Measurements from ENCODE around the gene MMP25. TPM values are rescaled to one million over a fixed set of nuclear protein-coding genes. Genes with fewer than 3 reads are reported as not detected.
A peak's percentile ranks its signal among the peaks of the same experiment; 100 is the strongest.
"Not testable (repeated sequence)": the region's sequence is repeated elsewhere in the genome, so short reads cannot be mapped to it uniquely, and the experiment has no call there.

MMP25 gene
- total RNA-seq, 2 experiments from 2014 or later = 0.42 to 0.80 TPM

GRCh38 chr16:3070608-3071111 is 24.3 kb downstream of the MMP25 start:
- Histone ChIP-seq H3K27ac (ENCODE audit: low read depth in 1 of 2, low read length in 2 of 2) (no peak overlapping the region), H3K4me3 (ENCODE audit: low read length) (no peak overlapping the region), H3K4me1 (ENCODE audit: insufficient read depth, low read length) (peaks cover 87% of the 10 kb centered on the region), H3K36me3 (ENCODE audit: insufficient read depth, low read length) (peaks cover 35% of the 10 kb centered on the region), H3K9me3 (ENCODE audit: control insufficient read depth in 1 of 2, insufficient read depth in 1 of 2, low read length in 2 of 2) (no peaks in the 10 kb centered on the region), H3K27me3 (ENCODE audit: control insufficient read depth in 1 of 2, insufficient read depth in 2 of 2, low read length in 2 of 2) (no peaks in the 10 kb centered on the region)
- Mint-ChIP-seq H3K27me3 (no peaks in the 10 kb centered on the region), H3K4me3 (peak overlapping the region; percentile 70), H3K27ac (peak overlapping the region; percentile 88), H3K4me1 (ENCODE audit: low read depth) (peaks cover 78% of the 10 kb centered on the region), H3K36me3 (ENCODE audit: low read depth) (peaks cover 48% of the 10 kb centered on the region), H3K9me3 (no peaks in the 10 kb centered on the region)
- no peak for DNase-seq
- no peak for ATAC-seq (ENCODE audit: poor library complexity)
- intact Hi-C loops (cut with DNase I, micrococcal nuclease) = no loop called here
- ChIA-PET CTCF (interaction anchor here (0.9 kb wide), 1 partner anchor 59 kb away, joined by 5 read pairs; no protein-coding TSS in a partner anchor), POLR2A (interaction anchor here (1.0 to 2.4 kb wide), 8 partner anchors 10 to 100 kb away, joined by 3 to 14 read pairs (median 4); partner anchors contain the start of genes ZNF213 and ZSCAN10)
- no peak for TF ChIP-seq CTCF (IDR thresholded peaks at IDR 0.05)

GRCh38 chr16:3071655-3072054 is 25.3 kb downstream of the MMP25 start:
- H3K4me1 Mint-ChIP-seq (ENCODE audit: low read depth) = peaks cover 86% of the 10 kb centered on the region
- H3K36me3 Mint-ChIP-seq (ENCODE audit: low read depth) = peaks cover 38% of the 10 kb centered on the region
- peaks cover 31% of the 10 kb centered on the region for H3K36me3 ChIP-seq (ENCODE audit: insufficient read depth, low read length)
- H3K4me1 ChIP-seq (ENCODE audit: insufficient read depth, low read length) = peaks cover 97% of the 10 kb centered on the region
- TF ChIP-seq CTCF (IDR thresholded peaks at IDR 0.05) = no peak
- no peaks in the 10 kb centered on the region for H3K27me3 ChIP-seq (ENCODE audit: control insufficient read depth in 1 of 2, insufficient read depth in 2 of 2, low read length in 2 of 2)
- no peaks in the 10 kb centered on the region for H3K9me3 Mint-ChIP-seq
- H3K4me3 Mint-ChIP-seq = peak overlapping the region; percentile 80
- peak overlapping the region in 1 of 2 donors; percentile 29 for H3K27ac ChIP-seq (ENCODE audit: low read depth in 1 of 2, low read length in 2 of 2)
- no peak for DNase-seq
- no peak overlapping the region for H3K4me3 ChIP-seq (ENCODE audit: low read length)
- no peaks in the 10 kb centered on the region for H3K9me3 ChIP-seq (ENCODE audit: control insufficient read depth in 1 of 2, insufficient read depth in 1 of 2, low read length in 2 of 2)
- ATAC-seq (ENCODE audit: poor library complexity) = no peak
- intact Hi-C loops (cut with DNase I, micrococcal nuclease) = no loop called here
- CTCF ChIA-PET = interaction anchor here (0.9 kb wide), 1 partner anchor 12 kb away, joined by 3 read pairs; no protein-coding TSS in a partner anchor
- POLR2A ChIA-PET = interaction anchor here (1.1 to 2.4 kb wide), 4 partner anchors 12 to 63 kb away, joined by 3 to 14 read pairs (median 8); partner anchors contain the start of genes ZNF213 and ZSCAN10
- H3K27me3 Mint-ChIP-seq = no peaks in the 10 kb centered on the region
- H3K27ac Mint-ChIP-seq = peak overlapping the region; percentile 88

GRCh38 chr16:3072148-3072547 is 25.8 kb downstream of the MMP25 start:
- not testable (repeated sequence) for ATAC-seq (ENCODE audit: poor library complexity)

GRCh38 chr16:3072576-3073263 is 26.4 kb downstream of the MMP25 start:
- H3K36me3 Mint-ChIP-seq (ENCODE audit: low read depth) = peaks cover 27% of the 10 kb centered on the region
- peaks cover 99% of the 10 kb centered on the region for H3K4me1 ChIP-seq (ENCODE audit: insufficient read depth, low read length)

More at GRCh38 chr16:3072148-3072547, 25.8 kb downstream of the MMP25 start:
- peak in 3 of 14 experiments; percentile 41 to 43 (median 42) for DNase-seq
- H3K4me3 Mint-ChIP-seq = peak overlapping the region; percentile 80
- peak overlapping the region; percentile 88 for H3K27ac Mint-ChIP-seq
- H3K27me3 ChIP-seq (ENCODE audit: control insufficient read depth in 1 of 2, insufficient read depth in 2 of 2, low read length in 2 of 2); H3K27ac ChIP-seq (ENCODE audit: low read depth in 1 of 2, low read length in 2 of 2); H3K27me3 Mint-ChIP-seq; H3K4me3 ChIP-seq (ENCODE audit: low read length); intact Hi-C loops (cut with DNase I, micrococcal nuclease); H3K9me3 Mint-ChIP-seq; H3K9me3 ChIP-seq (ENCODE audit: control insufficient read depth in 1 of 2, insufficient read depth in 1 of 2, low read length in 2 of 2): not testable (repeated sequence)
- ChIA-PET POLR2A (interaction anchor here (2.2 to 2.4 kb wide), 2 partner anchors 27 to 57 kb away, joined by 6 to 11 read pairs; partner anchors contain the start of gene ZSCAN10), CTCF (interaction anchor here (0.9 kb wide), 1 partner anchor 12 kb away, joined by 3 read pairs; no protein-coding TSS in a partner anchor)
- H3K4me1 Mint-ChIP-seq (ENCODE audit: low read depth) = peaks cover 89% of the 10 kb centered on the region
- Histone ChIP-seq H3K4me1 (ENCODE audit: insufficient read depth, low read length) (peaks cover 99% of the 10 kb centered on the region), H3K36me3 (ENCODE audit: insufficient read depth, low read length) (peaks cover 29% of the 10 kb centered on the region)
- peaks cover 33% of the 10 kb centered on the region for H3K36me3 Mint-ChIP-seq (ENCODE audit: low read depth)

More at GRCh38 chr16:3072576-3073263, 26.4 kb downstream of the MMP25 start:
- H3K27me3 Mint-ChIP-seq; H3K9me3 Mint-ChIP-seq; H3K4me3 ChIP-seq (ENCODE audit: low read length); H3K9me3 ChIP-seq (ENCODE audit: control insufficient read depth in 1 of 2, insufficient read depth in 1 of 2, low read length in 2 of 2); H3K27me3 ChIP-seq (ENCODE audit: control insufficient read depth in 1 of 2, insufficient read depth in 2 of 2, low read length in 2 of 2); intact Hi-C loops (cut with DNase I, micrococcal nuclease): not testable (repeated sequence)
- H3K4me1 Mint-ChIP-seq (ENCODE audit: low read depth) = peaks cover 90% of the 10 kb centered on the region
- ATAC-seq (ENCODE audit: poor library complexity) = peak; percentile 14
- CTCF ChIA-PET = interaction anchor here (0.9 kb wide), 1 partner anchor 13 kb away, joined by 3 read pairs; no protein-coding TSS in a partner anchor
- H3K27ac ChIP-seq (ENCODE audit: low read depth in 1 of 2, low read length in 2 of 2) = peak overlapping the region in 1 of 2 donors; percentile 50
- peaks cover 23% of the 10 kb centered on the region for H3K36me3 ChIP-seq (ENCODE audit: insufficient read depth, low read length)
- peak in 4 of 14 experiments; percentile 39 to 76 (median 70) for DNase-seq
- peak overlapping the region; percentile 95 for H3K27ac Mint-ChIP-seq
- H3K4me3 Mint-ChIP-seq = peak overlapping the region; percentile 47
- POLR2A ChIA-PET = interaction anchor here (1.0 to 5.3 kb wide), 4 partner anchors 13 to 57 kb away, joined by 3 to 58 read pairs (median 8); partner anchors contain the start of gene ZSCAN10
